ENCODE results near the gene QSER1.
"Not testable (repeated sequence)": the region's sequence is repeated elsewhere in the genome, so short reads cannot be mapped to it uniquely, and the experiment has no call there.

The QSER1 gene

DNA sequence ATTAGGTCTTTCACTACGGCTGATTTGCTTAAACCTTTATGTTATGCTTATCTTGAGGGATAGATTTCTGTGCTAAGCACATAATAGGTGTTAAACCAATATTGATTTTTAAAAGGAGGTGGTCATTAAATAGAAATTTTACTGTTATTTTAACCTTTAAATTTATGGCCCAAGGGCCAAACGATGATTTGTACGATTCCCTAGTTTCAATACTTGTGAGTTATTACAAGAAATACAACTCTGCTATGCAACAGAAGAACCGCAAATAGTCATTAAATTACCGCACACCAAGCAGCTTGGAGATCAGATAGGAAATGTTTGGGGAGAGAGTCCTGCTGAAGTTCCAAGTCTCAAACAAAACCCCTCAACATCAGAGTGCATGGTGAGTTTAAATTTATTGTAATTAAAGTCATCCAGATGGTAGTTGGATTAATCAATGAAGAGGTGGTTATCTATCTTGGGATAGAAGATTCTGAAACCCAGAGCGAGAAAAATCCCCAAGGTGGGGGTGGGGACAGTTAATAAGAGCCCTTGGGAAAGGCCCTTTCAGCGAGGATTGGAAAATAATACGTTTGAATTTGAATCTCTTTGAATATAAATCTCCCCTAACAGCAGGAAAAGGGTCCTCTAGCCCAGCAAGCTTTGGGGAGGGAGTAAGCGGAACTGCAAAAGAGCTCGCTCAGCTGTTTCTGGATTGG is 805 bp upstream of the QSER1 start:
- no peak for DNase-seq

DNA sequence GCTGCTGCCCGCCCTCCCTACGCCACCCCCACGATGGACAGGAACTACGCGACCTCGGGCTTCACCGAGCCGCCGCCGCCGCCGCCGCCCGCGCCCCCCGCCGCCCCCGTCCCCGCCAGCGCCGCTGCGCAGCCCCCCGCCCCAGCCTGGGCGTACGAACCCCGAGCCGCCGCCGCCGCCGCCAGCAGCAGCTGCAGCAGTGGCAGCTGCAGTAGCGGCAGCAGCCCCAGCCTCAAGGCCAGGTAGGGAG is 407 bp downstream of the QSER1 start:
- DNase-seq = no peak

DNA sequence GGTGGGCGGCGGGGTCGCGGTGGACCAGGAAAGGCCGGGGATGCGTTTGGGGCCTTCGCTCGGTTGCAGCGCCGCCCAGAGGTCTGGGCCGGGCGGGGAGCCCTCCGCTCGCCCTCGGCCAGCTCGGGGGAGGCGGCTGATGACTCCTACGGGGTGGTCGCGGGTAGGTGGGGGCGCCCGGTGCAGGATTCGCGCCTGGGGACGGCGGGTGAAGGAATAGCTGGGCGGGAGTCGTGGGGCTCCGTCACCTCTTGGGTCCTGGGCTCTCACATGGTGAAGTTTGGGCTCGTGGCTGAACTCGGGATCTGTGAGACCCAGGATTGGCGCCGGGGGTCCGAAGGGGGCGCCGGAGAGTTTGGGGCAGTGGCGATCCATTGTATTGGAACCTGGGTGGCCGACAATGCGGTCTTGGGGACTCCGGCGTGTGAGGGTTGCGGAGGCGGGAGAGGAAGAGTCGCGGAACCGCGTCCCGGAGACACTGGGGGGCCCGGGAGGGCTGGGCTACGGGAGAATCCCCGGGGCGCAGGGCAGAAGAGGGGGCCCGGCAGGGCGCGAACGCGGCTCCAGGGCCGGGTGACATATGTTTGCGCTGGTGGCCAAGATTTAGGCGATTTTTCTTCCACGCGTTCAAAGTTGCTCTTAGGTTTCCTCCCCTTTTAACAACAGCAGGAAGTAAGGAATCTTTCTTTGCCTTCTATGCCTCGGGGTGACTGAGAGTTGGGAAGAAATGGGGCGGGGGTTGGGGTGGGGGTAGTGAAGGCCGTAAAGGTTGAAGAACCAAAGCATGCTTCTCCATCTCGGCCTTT is 935 bp downstream of the QSER1 start:
- DNase-seq = no peak

DNA sequence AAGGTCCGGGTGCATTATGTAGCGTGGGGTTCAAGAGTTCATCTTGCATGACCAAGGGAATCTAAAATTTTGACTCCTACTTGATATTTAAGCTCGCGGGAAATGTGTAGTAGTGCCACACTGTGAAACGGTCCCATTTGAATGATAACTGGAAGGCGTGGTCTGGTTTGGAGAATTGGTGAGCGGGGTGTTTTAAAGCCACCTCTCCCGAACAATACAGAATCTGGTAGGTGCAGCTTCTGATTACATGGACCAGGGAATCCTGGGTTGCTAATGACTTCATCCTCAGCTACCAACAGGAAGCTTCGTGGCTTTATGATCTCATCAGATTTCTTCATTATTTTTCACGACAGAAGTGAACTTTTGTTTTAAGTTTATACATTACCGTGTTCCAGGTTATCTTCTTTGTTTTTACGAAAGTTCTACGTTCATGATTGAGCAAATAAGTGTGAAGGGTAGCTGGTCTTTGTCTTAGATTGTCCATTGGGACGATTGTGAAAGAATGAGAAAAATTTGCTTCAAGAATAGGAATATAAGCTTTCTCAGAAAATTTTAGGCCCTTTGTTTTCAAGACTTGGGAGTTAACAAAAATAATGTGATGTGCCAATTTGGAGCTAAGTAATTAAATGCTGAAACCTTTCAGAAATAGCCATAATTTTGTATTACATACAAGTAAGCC is 1.7 kb downstream of the QSER1 start:
- DNase-seq = peak; percentile 67

DNA sequence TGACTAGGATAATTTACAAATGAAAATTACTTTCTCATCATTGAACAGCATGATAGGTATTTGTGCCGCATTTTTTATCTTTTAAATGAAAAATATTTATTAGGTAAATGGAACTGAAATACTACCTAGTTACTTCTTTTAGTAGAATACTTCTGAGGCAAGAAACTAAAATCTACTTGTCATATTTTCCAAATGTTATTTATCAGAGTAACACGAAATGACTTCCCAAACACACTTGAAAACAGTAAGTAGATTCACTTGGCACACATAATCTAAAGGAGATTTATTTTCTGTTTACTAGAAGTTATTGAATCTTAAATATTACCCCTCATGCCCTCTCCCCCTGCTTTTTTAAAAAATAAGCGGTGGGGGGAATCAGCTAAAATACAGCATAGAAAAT is 2.3 kb downstream of the QSER1 start:
- no peak for DNase-seq

DNA sequence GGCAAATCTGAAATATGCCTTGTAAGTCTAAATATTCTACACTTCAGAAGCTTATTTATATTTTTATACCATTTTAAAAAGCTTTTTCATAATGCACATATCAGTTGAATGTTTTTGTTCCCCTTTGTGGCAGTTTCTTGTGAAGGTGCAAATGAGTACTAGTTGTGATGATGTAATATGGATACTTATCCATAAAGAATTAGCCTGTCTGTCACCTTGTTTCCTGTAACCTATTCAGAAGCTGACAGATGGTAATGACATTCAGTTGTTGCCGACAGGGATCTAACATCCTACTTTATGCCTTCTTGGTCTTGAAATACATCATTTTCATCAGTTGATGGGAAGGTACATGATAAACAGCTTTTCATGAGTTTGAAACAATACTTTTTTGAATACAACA is 2.9 kb downstream of the QSER1 start:
- no peak for DNase-seq

DNA sequence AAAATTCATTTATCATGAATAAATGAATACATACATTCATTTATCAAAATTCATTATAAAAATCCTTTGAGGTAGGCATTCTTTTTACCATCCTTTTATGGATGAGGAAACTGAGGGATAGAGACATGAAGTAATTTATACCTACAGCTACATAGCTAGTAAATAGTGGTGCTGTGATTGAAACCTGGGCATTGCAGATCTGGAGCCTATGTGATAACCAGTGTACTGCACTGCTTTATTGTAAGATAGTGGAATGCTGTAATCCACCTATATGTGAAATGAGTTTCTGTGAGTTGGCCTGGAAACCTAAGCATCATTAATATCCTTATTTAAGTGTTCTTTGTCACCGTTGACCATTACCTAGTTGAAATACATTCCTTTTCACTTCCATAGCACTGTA is 4.5 kb downstream of the QSER1 start:
- DNase-seq = no peak

DNA sequence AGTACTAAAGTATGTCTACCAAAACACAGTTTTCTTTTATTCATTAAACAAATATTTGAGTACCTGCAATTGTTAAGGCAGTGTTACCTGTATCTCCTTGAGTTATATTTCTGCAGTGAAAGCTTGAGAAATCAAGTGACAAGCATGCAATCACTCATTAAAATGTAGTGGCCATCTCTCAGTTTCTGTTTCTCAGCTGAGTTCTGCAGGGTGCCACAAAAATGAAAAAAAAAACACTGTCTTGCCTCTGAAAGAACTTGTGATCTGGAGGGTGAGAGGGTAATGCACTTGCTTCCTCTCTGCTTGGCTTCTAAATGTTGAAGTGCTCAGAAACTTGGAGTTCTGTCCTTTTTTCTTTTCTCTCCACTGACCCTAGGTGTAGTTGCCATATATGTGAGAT is 6.8 kb downstream of the QSER1 start:
- no peak for DNase-seq

DNA sequence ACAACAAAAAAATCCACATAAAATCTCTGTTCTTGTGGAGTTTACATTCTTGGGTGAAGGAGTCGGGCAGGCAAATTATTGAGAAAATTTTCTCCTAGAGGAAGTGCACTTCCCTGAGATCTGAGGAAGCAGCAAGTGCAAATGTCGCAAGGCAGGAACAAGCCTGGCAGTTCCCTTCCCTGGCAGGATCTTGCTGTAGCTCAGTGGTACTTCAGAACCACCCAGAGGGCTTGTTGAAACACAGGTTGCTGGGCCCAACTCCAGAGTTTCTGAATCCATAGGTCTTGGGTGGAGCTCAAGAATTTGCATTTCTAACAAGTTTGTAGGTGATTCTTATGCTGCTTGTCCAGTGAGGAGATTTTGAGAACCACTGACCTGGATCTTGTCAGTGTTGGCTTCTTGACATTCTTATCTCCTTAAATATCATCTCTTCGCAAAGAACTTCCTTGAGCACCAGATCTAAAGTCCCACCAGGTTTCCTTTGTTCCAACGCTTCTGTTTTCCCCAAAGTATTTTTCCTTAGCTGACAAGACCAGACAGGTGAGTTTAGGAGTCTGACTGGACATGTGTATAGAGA is 9.6 kb downstream of the QSER1 start:
- no peak for DNase-seq

DNA sequence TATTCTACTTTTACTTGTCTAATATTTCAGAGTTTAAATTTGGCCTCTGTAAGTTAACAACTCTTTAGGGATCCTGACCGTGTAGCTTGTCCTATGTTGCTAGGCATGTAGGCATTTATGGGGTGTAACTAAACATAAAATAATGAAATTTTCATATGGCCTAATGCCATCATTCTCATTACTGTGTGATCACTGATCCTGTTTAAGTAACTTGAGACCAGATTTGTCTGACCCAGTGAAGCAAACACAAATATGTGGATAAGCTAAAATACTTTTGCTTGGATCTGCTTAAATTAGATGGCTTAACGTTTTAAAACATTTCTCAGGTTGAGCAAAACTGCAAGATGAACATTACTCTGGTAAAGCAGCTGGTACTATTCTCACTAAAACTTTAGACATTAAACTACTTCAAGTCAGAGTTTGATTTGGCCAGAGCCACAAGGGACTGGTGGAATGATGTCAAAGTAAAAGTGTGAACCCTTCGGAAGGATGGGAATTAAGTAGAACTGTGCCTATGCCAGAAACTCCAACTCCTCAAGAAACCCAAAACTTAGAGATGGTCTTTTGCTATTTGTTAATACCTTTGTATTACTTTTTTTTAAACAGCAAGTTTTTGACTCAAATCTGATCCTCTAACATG is 12.5 kb downstream of the QSER1 start:
- peak; percentile 5 for DNase-seq

DNA sequence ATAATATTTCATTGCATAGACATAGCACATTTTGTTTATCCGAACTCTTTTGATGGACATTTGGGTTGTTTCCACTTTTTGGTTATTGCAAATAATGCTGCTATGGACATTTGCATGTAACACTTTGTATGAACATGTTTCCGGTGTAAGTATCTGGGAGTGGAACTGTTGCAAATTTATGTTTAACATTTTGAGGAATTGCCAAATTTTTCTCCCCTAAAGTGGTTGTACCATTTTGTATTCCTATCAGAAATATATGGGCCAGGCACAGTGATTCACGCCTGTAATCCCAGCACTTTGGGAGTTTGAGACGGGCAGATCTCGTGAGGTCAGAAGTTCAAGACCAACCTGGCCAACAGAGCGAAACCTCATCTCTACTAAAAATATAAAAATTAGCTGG is 16.0 kb downstream of the QSER1 start:
- DNase-seq = no peak

DNA sequence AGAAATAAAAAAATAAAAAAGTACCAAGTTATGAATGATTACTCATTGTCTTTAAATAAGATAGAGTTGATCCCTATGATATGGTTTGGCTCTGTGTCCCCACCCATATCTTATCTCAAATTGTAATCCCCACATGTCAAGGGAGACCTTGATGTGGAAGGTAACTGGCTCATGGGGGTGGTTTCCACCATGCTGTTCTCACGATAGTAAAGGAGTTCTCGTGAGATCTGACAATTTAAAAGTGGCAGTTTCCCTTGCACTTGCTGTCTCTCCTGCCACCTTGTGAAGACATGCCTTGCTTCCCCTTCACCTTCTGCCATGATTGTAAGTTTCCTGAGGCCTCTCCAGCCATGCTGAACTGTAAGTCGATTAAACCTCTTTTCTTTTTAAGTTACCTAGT is 18.8 kb downstream of the QSER1 start:
- DNase-seq = no peak

DNA sequence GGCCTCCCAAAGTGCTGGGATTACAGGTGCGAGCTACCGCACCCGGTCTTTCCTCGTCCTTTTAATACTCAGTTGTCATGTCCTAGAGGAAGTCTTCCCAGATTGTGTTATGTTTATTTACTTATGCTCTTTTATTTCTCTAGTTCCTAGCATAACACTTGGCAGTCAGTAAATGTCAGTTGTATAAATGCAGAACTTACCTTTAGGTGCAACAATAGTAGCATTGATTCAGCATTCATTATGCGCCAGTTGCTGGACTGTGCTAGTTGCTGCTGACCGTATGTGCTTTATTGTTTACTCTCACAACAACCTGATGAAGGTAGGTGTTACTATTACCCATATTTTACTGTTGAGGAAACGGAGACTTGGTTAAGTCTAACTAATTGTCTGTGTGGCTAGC is 20.8 kb downstream of the QSER1 start:
- no peak for DNase-seq

DNA sequence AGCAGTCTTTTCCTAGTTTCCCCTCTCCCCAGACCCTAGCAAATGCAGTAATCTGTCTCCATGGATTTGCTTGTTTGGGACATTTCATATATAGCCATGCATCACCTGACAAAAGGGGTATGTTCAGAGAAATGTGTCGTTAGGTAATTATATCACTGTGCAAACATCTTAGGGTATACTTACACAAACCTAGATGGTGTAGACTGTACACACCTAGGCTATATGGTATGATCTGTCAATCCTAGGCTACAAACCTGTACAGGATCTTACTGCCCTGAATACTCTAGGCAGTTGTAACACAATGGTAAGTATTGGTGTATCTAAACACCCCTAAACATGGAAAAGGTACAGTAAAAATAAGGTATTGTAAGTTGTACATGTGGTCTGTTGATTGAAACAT is 23.8 kb downstream of the QSER1 start:
- DNase-seq = no peak

DNA sequence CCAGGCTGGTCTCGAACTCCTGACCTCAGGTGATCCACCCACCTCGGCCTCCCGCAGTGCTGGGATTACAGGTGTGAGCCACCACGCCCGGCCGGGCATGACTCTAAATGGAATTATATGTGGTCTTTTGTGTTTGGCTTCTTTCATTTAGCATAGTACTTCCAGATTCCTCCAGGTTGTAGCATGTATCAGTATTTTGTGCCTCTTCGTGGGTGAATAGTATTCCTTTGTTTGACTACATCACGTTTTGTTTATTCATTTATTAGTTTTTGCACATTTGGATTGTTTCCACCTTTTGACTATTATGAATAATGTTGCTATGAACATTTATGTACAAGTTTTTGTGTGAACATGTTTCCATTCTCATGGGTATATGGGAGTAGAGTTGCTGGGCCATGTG is 24.4 kb downstream of the QSER1 start:
- DNase-seq = no peak

DNA sequence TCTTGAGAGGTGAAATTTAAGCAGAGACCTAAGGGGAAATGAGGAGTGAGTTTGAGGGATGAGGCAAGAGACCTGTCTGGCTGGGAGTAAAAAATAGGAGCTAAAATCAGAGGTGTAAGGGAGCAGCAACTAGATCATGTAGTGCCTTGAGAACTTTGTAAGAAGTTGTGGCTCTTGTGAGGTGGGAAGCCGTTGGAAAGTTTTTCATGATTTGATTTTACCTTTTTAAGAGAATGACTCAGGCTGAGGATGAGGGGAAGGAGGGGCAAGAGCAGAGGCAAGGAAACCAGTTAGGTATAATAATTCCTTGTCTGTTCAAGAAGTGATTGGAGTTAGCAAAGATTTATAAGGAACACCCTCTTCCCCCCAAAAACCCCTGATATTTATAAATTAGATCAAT is 25.8 kb downstream of the QSER1 start:
- no peak for DNase-seq

DNA sequence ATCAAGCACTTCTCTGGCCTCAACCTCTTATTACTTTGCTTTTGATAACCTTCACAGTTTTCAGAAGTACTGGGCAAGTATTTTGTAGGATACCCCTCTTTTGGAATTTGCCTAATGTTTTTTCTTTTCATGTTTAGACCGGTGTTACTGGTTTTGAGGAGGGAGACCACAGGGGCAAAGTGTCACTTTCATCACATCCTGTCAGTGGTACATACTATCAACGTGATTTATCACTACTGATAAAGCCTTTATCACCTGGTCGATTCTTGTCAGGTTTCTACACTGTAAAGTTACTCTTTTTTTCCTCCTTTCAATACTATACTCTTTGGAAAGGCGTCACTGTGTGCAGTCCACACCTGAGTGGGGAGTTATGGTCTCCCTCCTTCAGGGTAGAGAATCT is 26.7 kb downstream of the QSER1 start:
- no peak for DNase-seq

DNA sequence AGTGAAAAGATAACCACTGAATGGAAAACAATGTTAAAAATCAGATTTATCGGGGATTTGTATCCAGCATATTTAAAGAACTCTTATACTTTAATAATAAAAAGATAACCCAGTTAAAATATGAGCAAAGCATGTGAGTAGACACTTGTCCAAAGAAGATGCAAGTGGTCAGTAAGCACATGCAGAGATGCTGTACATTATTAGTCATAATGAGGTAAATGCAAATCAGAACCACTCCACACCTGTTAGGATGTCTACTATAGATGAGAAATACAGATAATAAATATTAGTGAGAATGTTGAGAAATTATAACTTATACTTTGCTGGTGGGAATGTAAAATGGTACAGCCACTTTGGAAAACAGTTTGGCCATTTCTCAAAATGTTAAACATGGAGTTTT is 28.0 kb downstream of the QSER1 start:
- DNase-seq = no peak

DNA sequence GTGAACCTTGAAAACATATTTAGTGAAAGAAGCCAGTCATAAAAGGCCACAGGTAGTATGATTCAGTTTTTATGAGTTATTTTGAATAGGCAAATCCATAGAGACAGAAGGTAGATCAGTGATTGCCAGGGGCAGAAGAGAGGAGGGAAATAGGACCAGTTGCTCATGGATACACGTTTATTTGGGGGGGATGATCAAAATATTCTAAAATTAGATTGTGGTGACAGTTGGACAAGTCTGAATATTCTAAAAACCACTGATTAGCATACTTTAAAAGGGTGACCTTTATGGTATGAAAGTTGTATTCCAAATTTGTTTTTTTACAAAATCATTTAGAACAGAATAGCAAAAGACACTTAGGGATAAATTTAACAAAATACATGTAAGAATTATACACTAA is 28.6 kb downstream of the QSER1 start:
- no peak for DNase-seq

DNA sequence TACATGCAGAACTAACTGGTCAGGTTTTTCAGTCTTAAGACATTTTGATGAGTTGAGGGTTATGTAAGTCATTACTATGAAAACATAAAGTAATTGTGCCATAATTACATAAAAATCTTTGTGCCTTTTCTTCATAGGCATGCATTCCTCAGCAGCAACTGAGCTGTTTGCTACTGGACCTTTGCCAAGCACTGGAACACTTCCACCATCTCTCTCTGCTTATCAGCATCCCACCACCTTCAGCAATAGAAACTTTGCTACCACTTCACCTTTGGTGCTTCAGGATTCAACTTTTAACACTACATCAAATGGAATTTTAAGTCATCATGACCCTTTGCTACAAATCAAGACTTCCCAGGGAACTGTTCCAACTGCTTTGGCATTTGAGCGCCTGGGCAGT is 39.0 kb downstream of the QSER1 start:
- no peak for DNase-seq

DNA sequence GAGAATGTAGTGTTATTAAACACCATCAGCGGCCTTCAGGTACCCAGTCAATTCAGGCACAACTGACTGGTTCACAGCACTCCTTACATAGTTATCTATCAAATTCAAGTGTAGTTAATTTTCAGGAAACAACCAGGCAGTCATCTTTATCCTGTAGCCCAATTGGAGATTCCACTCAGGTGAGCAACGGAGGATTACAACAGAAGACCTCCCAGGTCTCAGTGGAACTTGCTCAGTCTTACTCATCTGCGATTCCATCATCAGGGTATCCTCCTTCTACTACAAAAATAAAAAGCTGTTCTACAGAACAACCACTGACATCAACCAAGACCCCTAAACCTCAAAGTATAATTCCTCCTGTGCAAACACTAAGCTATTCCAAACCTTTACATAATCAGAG is 39.6 kb downstream of the QSER1 start:
- DNase-seq = no peak

DNA sequence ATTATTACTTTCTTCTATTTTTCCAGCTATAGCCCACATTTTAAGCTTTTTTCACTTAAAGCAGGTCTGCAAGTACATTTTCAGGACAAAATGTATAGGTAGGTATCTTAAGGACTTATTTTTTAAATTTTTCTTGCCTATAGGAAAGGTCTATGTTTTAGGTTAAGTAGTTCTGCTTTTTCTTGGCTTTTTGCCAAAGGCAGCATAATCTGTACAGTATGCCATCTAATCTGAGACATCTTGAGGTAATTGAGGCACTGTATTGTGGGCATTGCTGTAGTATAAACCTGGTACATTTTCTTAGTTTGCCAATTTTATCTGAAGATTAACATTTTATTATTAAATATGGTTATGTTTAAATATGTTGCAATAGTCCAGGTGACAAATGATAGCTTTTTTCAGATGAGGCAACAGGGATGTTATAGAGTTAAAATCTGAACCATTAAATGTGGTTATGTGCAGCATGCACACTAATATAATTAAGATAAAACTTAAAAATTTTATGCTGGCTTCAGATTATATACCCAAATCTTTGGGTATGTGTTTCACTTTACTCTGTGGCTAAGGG is 42.9 kb downstream of the QSER1 start:
- no peak for DNase-seq

DNA sequence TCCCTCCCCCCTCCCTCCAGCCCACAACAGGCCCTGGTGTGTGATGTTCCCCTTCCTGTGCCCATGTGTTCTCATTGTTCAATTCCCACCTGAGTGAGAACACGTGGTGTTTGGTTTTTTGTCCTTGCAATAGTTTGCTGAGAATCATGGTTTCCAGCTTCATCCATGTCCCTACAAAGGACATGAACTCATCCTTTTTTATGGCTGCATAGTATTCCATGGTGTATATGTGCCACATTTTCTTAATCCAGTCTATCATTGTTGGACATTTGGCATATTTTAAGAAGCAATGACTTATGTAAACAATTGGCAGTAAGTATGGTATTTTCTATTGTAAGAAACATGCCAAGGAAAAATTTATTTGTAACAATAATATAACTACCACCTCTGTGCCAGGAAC is 43.6 kb downstream of the QSER1 start:
- DNase-seq = not testable (repeated sequence)
